Stimulated activated CD8-positive, alpha-beta memory T cell treated with anti-CD3 and anti-CD28 coated beads, Interleukin-12 subunit alpha, Interleukin-12 subunit beta, amount 100 ng/mL, for 4 hours (primary cell): ENCODE results near the gene ASAP2.

ENCODE experiments used
- DNase-seq: peaks from one replicate; pipeline ENCODE4 v3.0.0-alpha.2; 2020; ENCODE audit warnings: low read depth

ASAP2 gene

GRCh38 chr2:9231291-9232165, 24.9 kb downstream of the ASAP2 start:
- no peak for DNase-seq

- no peak for DNase-seq
Measured at GRCh38 chr2:9232166-9232479, 25.5 kb downstream of the ASAP2 start.

- DNase-seq = no peak
Measured at GRCh38 chr2:9232886-9233285, 26.3 kb downstream of the ASAP2 start.

GRCh38 chr2:9234680-9235146, 28.1 kb downstream of the ASAP2 start:
- no peak for DNase-seq

GRCh38 chr2:9235147-9236044, 28.8 kb downstream of the ASAP2 start:
- no peak for DNase-seq

GRCh38 chr2:9236045-9236344, 29.4 kb downstream of the ASAP2 start:
- DNase-seq = no peak

- DNase-seq = no peak
Measured at GRCh38 chr2:9236867-9237266, 30.3 kb downstream of the ASAP2 start.

- DNase-seq = no peak
Measured at GRCh38 chr2:9237831-9238230, 31.2 kb downstream of the ASAP2 start.

GRCh38 chr2:9238591-9239326, 32.1 kb downstream of the ASAP2 start:
- no peak for DNase-seq

GRCh38 chr2:9239616-9240015, 33.0 kb downstream of the ASAP2 start:
- no peak for DNase-seq

- DNase-seq = no peak
Measured at GRCh38 chr2:9240745-9241144, 34.1 kb downstream of the ASAP2 start.

- no peak for DNase-seq
Measured at GRCh38 chr2:9241233-9241632, 34.6 kb downstream of the ASAP2 start.

- DNase-seq = no peak
Measured at GRCh38 chr2:9243357-9243756, 36.7 kb downstream of the ASAP2 start.

- no peak for DNase-seq
Measured at GRCh38 chr2:9244985-9245544, 38.5 kb downstream of the ASAP2 start.

GRCh38 chr2:9247177-9247576, 40.6 kb downstream of the ASAP2 start:
- DNase-seq = no peak

GRCh38 chr2:9247786-9248185, 41.2 kb downstream of the ASAP2 start:
- no peak for DNase-seq

- DNase-seq = no peak
Measured at GRCh38 chr2:9248363-9248762, 41.8 kb downstream of the ASAP2 start.

GRCh38 chr2:9249020-9249800, 42.6 kb downstream of the ASAP2 start:
- DNase-seq = no peak

- no peak for DNase-seq
Measured at GRCh38 chr2:9250091-9250490, 43.5 kb downstream of the ASAP2 start.

- no peak for DNase-seq
Measured at GRCh38 chr2:9250498-9251153, 44.0 kb downstream of the ASAP2 start.
